Measurements from ENCODE around the gene SREBF1. TPM values are rescaled to one million over a fixed set of nuclear protein-coding genes. Genes with fewer than 3 reads are reported as not detected.

The SREBF1 gene
- total RNA-seq, 1 donor from 2014 or later: 53.0 TPM

- no peak for DNase-seq (ENCODE audit: low read depth)
Measured at GRCh38 chr17:17795946-17796786, 40.6 kb downstream of the SREBF1 start.

GRCh38 chr17:17795296-17795695, 41.5 kb downstream of the SREBF1 start:
- no peak for DNase-seq (ENCODE audit: low read depth)

DNA sequence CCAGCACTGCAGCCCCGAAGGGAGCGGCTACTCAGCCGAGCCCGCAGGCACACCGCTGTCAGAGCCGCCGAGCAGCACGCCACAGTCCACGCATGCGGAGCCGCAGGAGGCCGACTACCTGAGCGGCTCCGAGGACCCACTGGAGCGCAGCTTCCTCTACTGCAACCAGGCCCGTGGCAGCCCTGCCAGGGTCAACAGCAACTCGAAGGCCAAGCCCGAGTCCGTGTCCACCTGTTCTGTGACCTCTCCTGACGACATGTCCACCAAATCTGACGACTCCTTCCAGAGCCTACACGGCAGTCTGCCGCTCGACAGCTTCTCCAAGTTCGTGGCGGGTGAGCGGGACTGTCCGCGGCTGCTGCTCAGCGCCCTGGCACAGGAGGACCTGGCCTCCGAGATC, 42.4 kb downstream of the SREBF1 start:
- DNase-seq (ENCODE audit: low read depth): no peak

DNA sequence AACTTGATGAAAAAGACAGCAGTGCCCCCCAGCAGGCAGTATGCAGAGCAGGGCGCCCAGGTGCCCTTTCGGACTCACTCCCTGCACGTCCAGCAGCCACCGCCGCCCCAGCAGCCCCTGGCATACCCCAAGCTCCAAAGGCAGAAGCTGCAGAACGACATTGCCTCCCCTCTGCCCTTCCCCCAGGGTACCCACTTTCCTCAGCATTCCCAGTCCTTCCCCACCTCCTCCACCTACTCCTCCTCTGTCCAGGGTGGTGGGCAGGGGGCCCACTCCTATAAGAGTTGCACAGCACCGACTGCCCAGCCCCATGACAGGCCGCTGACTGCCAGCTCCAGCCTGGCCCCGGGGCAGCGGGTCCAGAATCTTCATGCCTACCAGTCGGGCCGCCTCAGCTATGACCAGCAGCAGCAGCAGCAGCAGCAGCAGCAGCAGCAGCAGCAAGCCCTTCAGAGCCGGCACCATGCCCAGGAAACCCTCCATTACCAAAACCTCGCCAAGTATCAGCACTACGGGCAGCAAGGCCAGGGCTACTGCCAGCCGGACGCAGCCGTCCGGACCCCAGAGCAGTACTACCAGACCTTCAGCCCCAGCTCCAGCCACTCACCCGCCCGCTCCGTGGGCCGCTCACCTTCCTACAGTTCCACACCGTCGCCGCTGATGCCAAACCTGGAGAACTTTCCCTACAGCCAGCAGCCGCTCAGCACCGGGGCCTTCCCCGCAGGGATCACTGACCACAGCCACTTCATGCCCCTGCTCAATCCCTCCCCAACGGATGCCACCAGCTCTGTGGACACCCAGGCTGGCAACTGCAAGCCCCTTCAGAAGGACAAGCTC, 43.2 kb downstream of the SREBF1 start:
- no peak for DNase-seq (ENCODE audit: low read depth)

DNA sequence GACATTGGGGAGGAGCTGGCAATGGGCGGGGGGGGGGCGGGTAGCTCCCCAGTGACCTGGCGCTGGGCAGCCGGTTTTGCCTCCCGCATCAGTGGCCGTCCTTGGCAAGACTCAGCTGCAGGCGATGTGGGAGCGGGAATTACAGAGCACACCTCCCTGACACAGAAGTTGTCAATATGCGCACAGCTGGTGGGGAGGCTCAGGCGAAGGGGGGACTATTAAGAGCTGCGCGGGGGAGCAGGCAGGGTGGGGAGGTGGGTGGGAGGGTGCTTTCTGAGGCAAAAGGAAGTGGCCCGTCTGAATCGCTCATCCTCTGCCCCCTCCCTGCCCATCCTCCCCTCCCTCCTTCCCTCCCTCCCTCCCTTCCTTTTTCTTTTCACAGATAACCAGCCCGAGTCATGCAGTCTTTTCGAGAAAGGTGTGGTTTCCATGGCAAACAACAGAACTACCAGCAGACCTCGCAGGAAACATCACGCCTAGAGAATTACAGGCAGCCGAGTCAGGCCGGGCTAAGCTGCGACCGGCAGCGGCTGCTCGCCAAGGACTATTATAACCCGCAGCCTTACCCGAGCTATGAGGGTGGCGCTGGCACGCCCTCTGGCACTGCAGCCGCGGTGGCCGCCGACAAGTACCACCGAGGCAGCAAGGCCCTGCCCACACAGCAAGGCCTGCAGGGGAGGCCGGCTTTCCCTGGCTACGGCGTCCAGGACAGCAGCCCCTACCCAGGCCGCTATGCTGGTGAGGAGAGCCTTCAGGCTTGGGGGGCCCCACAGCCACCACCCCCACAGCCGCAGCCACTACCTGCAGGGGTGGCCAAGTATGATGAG, 44.0 kb downstream of the SREBF1 start:
- DNase-seq (ENCODE audit: low read depth): peak; percentile 58

DNA sequence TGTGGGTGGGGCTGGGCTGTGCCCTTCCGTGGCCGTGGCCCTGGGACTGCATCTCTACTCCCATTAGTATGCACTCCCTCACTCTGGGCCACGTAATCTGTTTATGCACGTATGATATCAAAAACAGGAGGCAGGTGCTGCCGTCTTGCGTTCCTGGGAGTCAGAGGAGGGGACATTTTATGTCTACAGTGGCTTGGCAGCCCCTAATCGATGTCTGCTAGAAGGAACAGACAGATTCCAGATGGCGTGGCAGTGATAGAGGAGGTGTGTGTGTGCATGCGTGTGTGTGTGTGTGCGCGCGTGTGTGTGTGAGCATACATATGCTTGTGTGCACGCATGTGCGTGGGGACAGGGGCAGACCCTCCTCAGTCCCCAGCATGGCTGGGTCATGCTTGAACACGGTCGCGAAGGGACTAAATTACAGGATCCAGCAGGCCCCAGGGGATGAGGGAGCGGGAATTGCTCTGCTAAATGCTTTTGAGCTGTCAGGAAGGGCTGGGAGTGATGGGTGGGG, 44.7 kb downstream of the SREBF1 start:
- DNase-seq (ENCODE audit: low read depth): no peak

DNA sequence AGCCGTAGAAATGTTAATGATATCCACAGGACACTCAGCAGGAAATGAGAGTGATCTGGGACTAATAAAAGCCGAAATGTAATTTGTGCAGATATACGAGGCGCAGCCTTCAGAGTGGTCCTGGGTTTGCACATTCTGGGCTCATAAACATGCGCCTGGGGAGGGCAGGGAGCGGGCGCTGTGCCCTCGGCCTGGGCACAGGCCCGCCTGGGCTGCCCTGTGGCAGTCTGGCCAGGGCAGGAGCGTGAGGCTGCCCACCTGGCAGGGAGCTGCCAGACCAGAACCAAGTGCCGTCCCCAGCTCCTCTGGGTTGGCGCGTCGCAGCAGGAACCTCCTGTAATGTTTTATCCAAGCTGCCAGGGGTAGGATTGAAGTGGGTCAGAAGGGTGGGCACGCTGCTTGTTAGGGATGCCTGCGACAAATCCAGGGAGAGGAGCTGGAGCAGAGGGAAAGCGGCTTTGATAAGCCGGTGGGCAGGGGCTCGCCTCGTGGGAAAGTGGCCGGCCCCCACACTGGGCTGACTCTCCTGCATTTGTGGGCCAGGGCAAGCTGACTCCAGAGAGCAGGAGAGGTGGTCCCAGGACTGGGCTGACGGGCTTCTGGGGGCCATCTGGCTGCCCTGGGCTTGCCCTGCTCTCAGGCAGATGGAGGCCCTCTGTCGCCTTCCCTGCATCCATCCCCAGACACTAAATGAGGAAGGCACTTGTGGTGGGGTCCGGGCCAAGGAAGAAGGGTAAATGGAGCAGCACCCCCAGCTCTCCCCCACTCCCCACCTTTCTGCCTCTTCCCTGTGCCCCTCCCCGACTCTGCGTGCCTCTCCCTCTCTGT, 45.9 kb downstream of the SREBF1 start:
- no peak for DNase-seq (ENCODE audit: low read depth)

DNA sequence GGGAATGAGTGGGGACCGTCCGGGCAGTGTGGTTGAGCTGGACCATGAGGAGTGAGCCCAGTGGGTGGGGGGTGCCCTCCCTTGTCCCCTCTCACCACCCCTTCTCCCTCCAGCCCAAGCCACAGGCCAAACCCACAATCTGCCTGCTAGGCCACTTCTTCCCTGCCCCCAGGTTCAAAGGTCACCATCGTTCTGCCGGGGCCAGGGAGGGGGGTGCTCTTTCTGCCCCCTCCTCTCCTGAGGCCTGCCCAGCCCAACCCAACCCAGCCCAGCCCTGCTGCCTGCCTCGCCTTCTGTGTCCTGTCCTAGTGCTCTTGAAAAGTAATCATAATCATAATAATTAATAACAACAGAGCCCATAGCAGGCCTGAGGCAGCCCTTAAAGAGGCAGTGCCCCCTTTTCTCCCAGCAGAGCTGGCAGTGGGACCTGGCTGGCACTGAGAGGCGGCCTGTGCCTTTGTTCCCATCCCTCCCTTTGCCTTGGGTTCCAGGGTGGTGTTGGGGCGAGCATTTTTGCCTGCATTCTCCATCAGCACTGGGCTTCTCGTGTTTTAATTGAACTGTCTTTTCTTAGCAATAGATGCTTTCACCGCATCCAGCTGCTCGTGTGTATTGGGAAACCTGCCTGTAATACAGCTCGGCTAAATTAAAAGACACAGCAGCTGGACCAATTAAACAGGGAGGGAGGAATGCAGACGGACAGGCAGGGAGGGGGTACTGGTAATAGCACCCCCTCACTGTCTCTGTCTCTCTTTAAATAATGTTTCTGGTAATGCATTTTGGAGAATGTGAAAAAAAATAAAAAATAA, 46.8 kb downstream of the SREBF1 start:
- no peak for DNase-seq (ENCODE audit: low read depth)

DNA sequence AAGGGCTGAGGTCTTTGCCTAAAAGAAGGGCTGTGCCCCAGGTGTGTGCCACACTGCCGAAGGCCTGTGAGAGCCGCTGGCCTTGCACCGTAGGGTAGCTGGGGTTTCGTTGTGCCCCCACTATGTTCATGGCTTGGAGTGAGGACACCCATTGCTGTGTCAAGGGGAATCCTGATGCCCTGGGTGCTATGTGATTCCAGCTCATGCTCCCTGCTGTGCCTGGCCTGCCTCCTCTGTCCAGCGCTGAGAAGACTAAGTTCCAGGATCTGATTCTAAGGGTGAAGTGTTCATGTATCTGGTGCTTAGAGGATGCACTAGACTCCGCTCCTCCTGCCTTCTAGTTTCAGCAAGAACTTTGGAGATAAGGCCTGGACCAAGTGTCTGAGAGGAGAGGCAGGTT, 47.4 kb downstream of the SREBF1 start:
- no peak for DNase-seq (ENCODE audit: low read depth)

- DNase-seq (ENCODE audit: low read depth): no peak
Measured at GRCh38 chr17:17788967-17789366, 47.8 kb downstream of the SREBF1 start.

DNA sequence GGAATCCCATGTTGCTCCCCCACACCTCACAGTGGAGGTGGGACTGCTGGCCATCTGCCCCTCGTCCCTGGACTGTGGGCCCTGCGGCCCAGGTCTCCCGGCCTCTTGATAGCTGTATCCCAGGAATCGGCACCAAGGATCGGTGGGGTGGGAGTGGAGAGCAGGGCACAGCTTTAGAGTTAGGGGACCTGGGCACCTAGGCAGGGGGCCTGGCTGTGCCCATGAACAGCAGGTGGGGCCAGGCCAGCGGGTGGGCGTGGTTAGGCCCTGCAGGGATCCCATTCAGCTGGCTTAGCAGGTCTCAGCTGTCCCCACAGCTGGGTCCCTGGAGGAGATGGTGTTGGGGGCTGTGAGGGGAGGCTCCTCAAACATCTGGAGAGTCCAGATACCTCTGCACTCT, 49.2 kb downstream of the SREBF1 start:
- DNase-seq (ENCODE audit: low read depth): no peak

GRCh38 chr17:17786998-17787397, 49.8 kb downstream of the SREBF1 start:
- no peak for DNase-seq (ENCODE audit: low read depth)

- DNase-seq (ENCODE audit: low read depth): no peak
Measured at GRCh38 chr17:17785407-17785806, 51.4 kb downstream of the SREBF1 start.

- DNase-seq (ENCODE audit: low read depth): no peak
Measured at GRCh38 chr17:17784657-17785267, 52.0 kb downstream of the SREBF1 start.

- DNase-seq (ENCODE audit: low read depth): peak; percentile 63
Measured at GRCh38 chr17:17783825-17784656, 52.7 kb downstream of the SREBF1 start.

- DNase-seq (ENCODE audit: low read depth): peak; percentile 44
Measured at GRCh38 chr17:17783116-17783824, 53.5 kb downstream of the SREBF1 start.

- DNase-seq (ENCODE audit: low read depth): no peak
Measured at GRCh38 chr17:17782523-17783115, 54.2 kb downstream of the SREBF1 start.
